Immature natural killer cell (primary cell): ENCODE data around the gene PRSS50. TPM values are rescaled to one million over a fixed set of nuclear protein-coding genes. Genes with fewer than 3 reads are reported as not detected.
"Not testable (repeated sequence)": the region's sequence is repeated elsewhere in the genome, so short reads cannot be mapped to it uniquely, and the experiment has no call there.

Experiments
- DNase-seq, 3 donors: peaks; one replicate each; pipeline ENCODE4 v3.0.0; 2022; ENCODE audit warnings: mixed read lengths in 1 of 3
- H3K27ac Mint-ChIP-seq, 6 donors: one replicate each; pipeline ENCODE4 v1.8.0; 2020; ENCODE audit warnings: mixed read lengths in 6 of 6, mild to moderate bottlenecking in 5 of 6, inconsistent platforms in 4 of 6, moderate library complexity in 3 of 6
- H3K27me3 Mint-ChIP-seq, 3 donors: one replicate each; pipeline ENCODE4 v1.8.0; 2020 to 2021; ENCODE audit warnings: low read depth in 3 of 3, mild to moderate bottlenecking in 3 of 3, mixed read lengths in 3 of 3, moderate library complexity in 3 of 3, inconsistent platforms in 1 of 3
- H3K36me3 Mint-ChIP-seq, 3 donors: one replicate each; pipeline ENCODE4 v1.8.0; 2020; ENCODE audit warnings: mixed read lengths in 3 of 3, inconsistent platforms in 2 of 3, mild to moderate bottlenecking in 2 of 3
- H3K4me1 Mint-ChIP-seq, 2 donors: one replicate each; pipeline ENCODE4 v1.8.0; 2020; ENCODE audit warnings: inconsistent platforms in 2 of 2, mild to moderate bottlenecking in 2 of 2, mixed read lengths in 2 of 2, moderate library complexity in 1 of 2
- H3K4me3 Mint-ChIP-seq, 5 donors: one replicate each; pipeline ENCODE4 v1.8.0; 2020; ENCODE audit warnings: mild to moderate bottlenecking in 5 of 5, mixed read lengths in 5 of 5, inconsistent platforms in 3 of 5, moderate library complexity in 3 of 5
- H3K9me3 Mint-ChIP-seq, 6 donors: one replicate each; pipeline ENCODE4 v1.8.0; 2020; ENCODE audit warnings: mild to moderate bottlenecking in 6 of 6, mixed read lengths in 6 of 6, inconsistent platforms in 4 of 6, moderate library complexity in 3 of 6
- polyA plus RNA-seq, 3 donors: library from polyadenylated mRNA; unstranded; fragments of 300-500 nt; fragmentation: Illumina TruSeq; gene quantifications; one replicate each; pipeline ENCODE4 v1.2.3, GENCODE V29; 2021

PRSS50 gene, protein sequence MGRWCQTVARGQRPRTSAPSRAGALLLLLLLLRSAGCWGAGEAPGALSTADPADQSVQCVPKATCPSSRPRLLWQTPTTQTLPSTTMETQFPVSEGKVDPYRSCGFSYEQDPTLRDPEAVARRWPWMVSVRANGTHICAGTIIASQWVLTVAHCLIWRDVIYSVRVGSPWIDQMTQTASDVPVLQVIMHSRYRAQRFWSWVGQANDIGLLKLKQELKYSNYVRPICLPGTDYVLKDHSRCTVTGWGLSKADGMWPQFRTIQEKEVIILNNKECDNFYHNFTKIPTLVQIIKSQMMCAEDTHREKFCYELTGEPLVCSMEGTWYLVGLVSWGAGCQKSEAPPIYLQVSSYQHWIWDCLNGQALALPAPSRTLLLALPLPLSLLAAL
- polyA plus RNA-seq: not detected

DNA sequence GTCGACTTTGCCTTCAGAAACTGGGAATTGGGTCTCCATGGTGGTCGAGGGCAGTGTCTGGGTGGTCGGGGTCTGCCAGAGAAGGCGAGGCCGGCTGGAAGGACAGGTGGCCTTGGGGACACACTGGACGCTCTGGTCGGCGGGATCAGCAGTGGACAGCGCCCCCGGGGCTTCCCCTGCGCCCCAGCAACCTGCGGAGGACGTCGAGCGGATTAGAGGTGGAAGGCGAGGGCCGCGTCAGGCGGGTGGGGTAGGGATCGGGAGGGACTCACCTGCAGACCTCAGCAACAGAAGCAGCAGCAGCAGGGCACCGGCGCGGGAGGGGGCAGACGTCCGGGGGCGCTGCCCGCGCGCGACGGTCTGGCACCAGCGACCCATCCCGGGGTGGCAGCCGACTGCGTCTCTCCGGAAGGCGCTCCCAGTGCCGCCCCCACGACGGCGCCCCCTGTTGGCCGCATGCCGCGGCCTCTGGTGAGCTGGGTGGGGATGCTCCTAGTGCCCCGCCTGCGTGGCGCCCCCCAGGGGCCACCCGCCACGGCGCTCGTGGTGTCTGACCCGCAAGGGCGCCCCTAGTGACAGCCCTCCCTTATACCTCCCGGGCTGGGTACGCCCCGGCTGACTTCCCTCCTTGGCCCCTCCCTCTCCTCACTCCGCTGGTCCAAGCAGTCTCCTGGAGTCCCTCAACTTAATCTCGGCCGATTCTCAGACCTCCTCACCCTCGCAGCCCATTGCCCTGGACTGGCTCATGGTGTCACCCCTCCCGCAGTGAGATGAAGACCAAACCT is at the start of gene PRSS50:
Gene PRSS50 (minus strand): TSS at position 423 of the 785 bp plus-strand sequence. CDS start 45 bp downstream, at position 378.
- no peaks in the 10 kb centered on the region for H3K36me3 Mint-ChIP-seq
- H3K9me3 Mint-ChIP-seq: no peaks in the 10 kb centered on the region
- H3K27ac Mint-ChIP-seq: no peak within 1 kb of the TSS
- peaks cover 4 to 12% (median 6%) of the 10 kb centered on the region in 3 donors for H3K27me3 Mint-ChIP-seq
- no peaks in the 10 kb centered on the region for H3K4me1 Mint-ChIP-seq
- no peak for DNase-seq
- no peak within 1 kb of the TSS for H3K4me3 Mint-ChIP-seq

DNA sequence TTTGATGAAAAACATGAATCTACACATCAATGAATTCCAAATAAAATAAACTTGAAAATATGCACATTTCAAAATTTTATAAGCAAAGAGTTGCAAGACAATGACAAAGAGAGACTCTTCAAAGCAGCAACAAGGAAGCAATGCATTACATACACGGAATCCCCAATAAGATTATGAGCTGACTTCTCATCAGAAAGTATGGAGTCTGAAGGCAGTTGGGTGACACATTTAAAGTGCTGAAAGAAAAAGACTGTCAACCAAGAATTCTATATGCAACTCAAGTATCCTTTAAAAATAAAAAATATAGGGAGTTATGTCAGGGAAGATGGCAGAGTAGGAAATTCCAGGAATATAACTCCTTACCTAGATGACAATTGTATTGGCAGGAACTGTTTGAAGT is 46.5 kb upstream of the PRSS50 start:
- peaks cover 7 to 18% (median 12%) of the 10 kb centered on the region in 3 donors for H3K27me3 Mint-ChIP-seq

DNA sequence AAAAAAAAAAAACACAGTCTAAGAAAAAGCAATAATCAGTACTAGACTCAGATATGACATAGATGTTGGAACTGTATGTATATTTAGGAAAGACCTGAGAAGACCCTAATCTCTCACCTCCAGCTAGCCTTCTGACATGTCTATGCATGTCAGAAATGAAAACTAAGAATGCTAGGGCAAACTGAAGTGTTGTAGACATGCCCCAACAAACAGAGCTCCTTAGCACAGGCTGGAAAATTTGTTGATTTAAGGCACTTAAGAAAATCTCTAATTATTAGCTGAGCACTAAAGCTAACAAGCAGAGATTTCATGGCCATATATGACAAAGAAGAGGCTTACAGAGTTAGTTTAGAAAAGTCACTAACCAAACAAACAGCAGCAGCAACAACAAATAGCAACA is 45.5 kb upstream of the PRSS50 start:
- Mint-ChIP-seq H3K27ac (no peak overlapping the region), H3K4me3 (no peak overlapping the region), H3K27me3 (peaks cover 8 to 20% (median 12%) of the 10 kb centered on the region in 3 donors), H3K4me1 (no peaks in the 10 kb centered on the region), H3K36me3 (peaks cover 6 to 13% (median 9%) of the 10 kb centered on the region in 3 donors), H3K9me3 (peaks cover 17 to 60% (median 43%) of the 10 kb centered on the region in 6 donors)
- no peak for DNase-seq

More for the DNA sequence above, 46.5 kb upstream of the PRSS50 start:
- Mint-ChIP-seq H3K36me3 (peaks cover 6 to 13% (median 9%) of the 10 kb centered on the region in 3 donors), H3K27ac (no peak overlapping the region), H3K9me3 (peaks cover 21 to 68% (median 47%) of the 10 kb centered on the region in 6 donors), H3K4me3 (no peak overlapping the region), H3K4me1 (no peaks in the 10 kb centered on the region)
- no peak for DNase-seq

DNA sequence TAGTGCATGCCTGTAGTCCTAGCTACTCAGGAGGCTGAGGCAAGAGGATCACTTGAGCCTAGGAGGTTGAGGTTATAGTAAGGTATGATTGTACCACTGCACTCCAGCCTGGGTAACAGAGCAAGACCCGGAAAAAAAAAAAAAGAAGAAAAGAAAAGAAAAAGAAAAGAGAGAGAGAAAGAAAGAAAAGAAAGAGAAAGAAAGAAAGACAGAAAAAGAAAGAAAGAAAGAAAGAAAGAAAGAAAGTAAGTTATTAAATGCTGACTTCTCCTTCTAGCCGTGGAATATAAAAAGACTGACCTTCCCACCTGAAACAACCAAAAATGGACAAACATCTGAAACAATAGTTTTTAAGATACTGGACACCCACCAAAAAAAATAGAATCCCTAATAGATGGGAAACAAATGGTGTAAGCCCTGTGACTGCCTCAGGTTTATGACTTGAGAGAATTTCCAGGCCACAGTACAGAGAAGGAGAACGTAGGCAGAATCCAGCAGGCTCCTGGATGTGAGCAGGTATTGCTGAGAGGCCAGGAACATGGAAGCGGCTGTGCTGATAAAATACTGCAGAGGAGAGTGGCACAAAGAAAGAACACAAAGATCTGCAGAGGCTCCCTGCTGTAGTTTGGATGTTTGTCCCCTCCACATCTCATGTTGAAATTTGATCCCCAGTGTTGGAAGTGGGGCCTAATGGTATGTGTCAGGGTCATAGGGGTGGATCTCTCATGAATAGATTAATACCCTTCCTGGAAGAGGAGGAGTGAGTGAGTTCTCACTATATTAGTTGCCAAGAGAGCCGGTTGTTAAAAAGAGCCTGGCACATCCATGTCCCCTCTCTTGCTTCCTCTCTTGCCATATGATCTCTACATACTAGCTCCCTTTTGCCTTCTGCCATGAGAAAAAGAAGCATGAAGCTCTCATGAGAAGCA is 41.8 kb upstream of the PRSS50 start:
- Mint-ChIP-seq H3K36me3 (peaks cover 6 to 13% (median 9%) of the 10 kb centered on the region in 3 donors), H3K9me3 (peaks cover 11 to 27% (median 19%) of the 10 kb centered on the region in 6 donors), H3K27ac (no peak overlapping the region), H3K4me3 (no peak overlapping the region), H3K27me3 (peaks cover 4 to 21% (median 12%) of the 10 kb centered on the region in 3 donors), H3K4me1 (no peaks in the 10 kb centered on the region)
- no peak for DNase-seq

DNA sequence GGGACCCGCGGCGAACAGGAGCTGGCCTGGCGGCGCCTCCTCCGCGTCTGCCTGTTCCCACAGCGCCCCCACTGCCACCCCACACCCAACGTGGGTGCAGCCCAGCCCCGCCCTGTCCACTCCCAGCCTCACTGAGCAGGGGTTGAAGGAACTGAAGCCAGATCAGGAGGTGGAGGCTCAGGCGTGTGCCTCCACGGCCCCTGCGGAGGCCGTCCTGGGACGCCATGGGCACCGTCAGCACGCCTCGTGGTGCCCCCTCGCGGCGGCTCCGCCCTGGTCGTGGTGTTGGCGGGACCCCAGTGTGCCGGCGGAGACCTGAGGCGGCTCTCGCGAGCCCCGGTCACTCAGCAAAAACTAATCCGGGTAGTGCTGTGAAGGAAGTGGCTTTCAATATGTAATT is 39.0 kb upstream of the PRSS50 start:
- H3K4me3 Mint-ChIP-seq: no peak overlapping the region
- peaks cover 0 to 6% (median 0%) of the 10 kb centered on the region in 6 donors for H3K9me3 Mint-ChIP-seq
- no peak overlapping the region for H3K27ac Mint-ChIP-seq
- H3K36me3 Mint-ChIP-seq: no peaks in the 10 kb centered on the region
- no peaks in the 10 kb centered on the region for H3K4me1 Mint-ChIP-seq
- H3K27me3 Mint-ChIP-seq: peaks cover 0 to 6% (median 2%) of the 10 kb centered on the region in 3 donors
- DNase-seq: no peak

DNA sequence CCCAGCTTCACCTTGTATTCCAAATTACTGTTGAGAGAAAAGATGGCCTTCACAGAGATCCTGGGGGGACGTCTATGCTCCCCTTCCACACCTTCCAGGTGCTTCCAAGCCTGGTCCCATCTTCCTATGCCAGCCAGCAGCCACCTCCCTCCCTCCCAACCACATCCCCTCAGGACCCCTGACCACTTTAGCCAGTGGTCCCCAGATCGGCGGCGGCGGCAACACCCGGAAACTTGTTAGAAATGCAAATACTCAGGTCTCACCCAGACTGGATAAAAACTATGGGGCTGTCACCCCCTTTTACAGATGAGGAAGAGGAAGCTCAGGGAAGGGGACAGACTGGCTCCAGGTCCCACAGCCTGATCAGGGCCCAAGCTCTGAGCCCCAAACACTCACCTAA is 38.0 kb upstream of the PRSS50 start:
- H3K9me3 Mint-ChIP-seq: peaks cover 0 to under 1% (median 0%) of the 10 kb centered on the region in 6 donors
- no peak for DNase-seq
- no peak overlapping the region for H3K4me3 Mint-ChIP-seq
- H3K36me3 Mint-ChIP-seq: no peaks in the 10 kb centered on the region
- H3K4me1 Mint-ChIP-seq: no peaks in the 10 kb centered on the region
- H3K27me3 Mint-ChIP-seq: peaks cover 0 to 6% (median 2%) of the 10 kb centered on the region in 3 donors
- H3K27ac Mint-ChIP-seq: no peak overlapping the region

DNA sequence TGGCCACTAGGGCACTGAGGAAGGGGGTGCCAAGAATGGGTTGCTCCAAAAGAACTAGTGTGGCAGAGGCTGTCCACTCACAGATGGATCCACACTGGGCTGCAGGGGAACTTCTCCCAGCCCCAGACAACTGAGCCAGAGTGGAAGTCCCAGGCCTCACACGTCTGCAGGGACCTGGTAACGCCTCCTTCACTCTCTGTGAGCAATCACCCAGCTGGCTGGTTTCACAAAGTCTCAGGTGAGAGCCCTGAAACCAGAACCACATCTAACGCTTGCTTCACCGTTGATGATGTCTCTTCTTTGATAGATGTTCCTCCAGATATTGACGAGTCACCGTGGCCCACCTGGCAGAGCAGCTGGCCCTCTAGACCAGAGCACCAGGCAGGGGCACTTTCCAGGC is 35.5 kb upstream of the PRSS50 start:
- H3K9me3 Mint-ChIP-seq, H3K4me1 Mint-ChIP-seq, DNase-seq, H3K27me3 Mint-ChIP-seq, H3K4me3 Mint-ChIP-seq, H3K36me3 Mint-ChIP-seq, H3K27ac Mint-ChIP-seq: not testable (repeated sequence)

DNA sequence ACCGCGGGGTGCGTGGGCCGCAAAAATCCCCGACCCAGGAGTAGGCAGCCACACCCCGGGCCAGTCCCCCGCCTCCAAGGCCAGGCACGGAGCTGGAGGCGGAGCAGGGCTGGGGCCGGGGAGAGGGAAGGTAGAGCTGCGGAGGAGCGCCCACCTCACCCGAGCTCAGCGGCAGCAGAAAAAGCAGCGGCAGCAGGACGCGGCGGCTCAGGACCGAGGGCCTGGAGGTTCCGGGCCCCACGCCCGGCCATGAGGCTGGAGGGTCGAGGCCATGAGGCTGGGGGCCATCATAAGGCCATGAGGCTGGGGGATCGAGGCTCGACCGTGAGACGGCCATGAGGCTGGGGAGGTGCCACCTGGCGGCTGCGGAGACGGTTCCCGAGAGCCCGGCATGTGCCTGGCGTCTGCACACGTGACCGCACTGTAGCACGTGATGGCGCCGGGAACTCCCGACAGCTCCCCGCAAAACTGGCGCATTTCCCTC is 32.9 kb upstream of the PRSS50 start:
- H3K27ac Mint-ChIP-seq: no peak overlapping the region
- H3K36me3 Mint-ChIP-seq: no peaks in the 10 kb centered on the region
- peaks cover 1 to 7% (median 3%) of the 10 kb centered on the region in 3 donors for H3K27me3 Mint-ChIP-seq
- DNase-seq: no peak
- H3K4me1 Mint-ChIP-seq: no peaks in the 10 kb centered on the region
- no peaks in the 10 kb centered on the region for H3K9me3 Mint-ChIP-seq
- no peak overlapping the region for H3K4me3 Mint-ChIP-seq

DNA sequence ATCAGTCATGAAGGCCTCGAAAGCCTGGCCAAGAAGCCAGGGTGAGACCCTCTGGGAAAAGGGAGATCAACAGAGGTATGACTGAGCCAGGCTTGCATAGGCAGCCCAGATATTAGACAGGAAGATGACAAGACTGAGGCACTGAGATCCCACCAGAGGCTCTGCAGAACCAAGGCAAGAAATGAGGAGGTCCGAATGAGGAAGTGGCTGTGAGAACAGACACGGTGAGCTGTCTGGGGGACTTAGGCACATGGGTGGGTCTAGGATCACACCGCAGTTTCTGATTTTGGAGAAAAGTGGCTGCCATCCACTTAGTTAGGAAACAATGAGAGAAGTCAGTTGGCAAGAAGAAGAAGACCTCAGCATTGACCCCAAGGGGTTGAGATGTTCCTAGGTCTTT is 31.5 kb upstream of the PRSS50 start:
- Mint-ChIP-seq H3K36me3 (no peaks in the 10 kb centered on the region), H3K9me3 (no peaks in the 10 kb centered on the region), H3K27ac (no peak overlapping the region), H3K27me3 (peaks cover 0 to 7% (median 1%) of the 10 kb centered on the region in 3 donors), H3K4me3 (no peak overlapping the region), H3K4me1 (no peaks in the 10 kb centered on the region)
- DNase-seq: no peak

DNA sequence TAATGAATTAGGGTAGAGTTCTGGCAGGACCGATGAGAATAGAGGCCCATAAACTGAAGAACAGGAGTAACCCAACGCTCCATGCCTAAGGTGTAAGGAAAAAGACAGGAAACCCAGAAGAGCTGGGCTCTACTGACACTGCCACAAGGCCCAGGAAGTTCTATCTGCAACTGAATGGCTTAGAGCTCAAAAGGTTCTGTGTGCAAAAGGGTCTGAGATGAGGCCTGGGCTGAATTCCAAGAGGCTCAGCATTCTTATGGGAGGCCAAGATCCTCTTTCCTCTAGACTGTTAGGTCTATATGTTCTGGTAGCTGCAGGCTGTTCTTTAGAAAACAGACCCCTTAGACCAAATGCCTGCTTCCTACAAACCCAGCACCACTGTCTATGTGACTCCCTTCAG is 30.5 kb upstream of the PRSS50 start:
- no peak overlapping the region for H3K4me3 Mint-ChIP-seq
- H3K36me3 Mint-ChIP-seq: no peaks in the 10 kb centered on the region
- H3K27me3 Mint-ChIP-seq: peaks cover 0 to 7% (median 3%) of the 10 kb centered on the region in 3 donors
- H3K4me1 Mint-ChIP-seq: no peaks in the 10 kb centered on the region
- DNase-seq: no peak
- no peaks in the 10 kb centered on the region for H3K9me3 Mint-ChIP-seq
- no peak overlapping the region for H3K27ac Mint-ChIP-seq

DNA sequence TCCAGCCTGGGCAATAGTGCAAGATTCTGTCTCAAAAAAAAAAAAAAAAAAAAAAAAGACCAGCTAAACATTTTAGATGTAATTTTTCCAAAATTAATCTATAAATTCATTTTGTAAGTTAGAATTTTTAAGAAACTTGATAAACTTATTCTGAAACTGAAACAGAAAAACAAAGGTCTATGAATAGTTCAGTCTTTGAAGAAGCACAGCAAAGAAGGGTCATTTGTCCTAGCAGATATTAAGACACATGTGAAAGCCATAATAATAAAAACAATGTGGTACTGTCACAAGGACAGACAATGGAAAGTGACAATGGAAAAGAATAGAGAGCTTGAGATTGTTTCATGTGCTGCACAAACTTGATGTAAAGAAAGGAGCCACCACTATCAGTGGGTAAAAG is 29.0 kb upstream of the PRSS50 start:
- Mint-ChIP-seq H3K27ac (peak overlapping the region in 1 of 6 donors; percentile 8), H3K9me3 (no peaks in the 10 kb centered on the region), H3K36me3 (no peaks in the 10 kb centered on the region), H3K4me3 (no peak overlapping the region), H3K4me1 (no peaks in the 10 kb centered on the region), H3K27me3 (peaks cover 0 to 8% (median 3%) of the 10 kb centered on the region in 3 donors)
- no peak for DNase-seq

DNA sequence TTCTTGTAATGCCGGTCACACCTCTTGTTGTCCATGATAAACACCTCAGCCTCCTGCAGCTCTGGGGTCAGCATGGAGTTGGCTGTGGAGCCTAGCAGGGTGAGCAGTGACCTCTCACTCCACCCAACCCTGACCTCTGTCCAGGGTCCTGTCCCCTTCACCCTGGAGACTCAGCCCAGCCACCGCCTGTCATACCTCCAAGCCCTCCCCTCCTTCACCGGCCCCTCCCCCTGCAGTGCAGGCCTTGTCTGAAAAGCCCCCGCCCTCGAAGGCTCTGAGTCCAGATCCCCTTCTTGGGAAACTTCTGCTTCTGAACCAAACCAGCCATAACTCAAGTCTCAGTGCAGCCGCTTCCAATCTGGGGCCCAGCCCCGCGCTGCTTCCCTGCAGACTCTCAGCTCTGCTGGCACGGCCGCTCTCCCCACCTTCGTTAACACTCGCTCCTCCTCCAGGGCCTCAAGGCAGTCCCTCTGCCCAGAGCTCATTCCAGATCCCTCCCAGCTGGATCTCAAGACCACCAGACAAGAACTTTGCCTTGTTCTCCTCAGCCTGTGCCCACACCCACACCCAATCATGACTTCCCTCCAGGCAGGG is 25.4 kb upstream of the PRSS50 start:
- Mint-ChIP-seq H3K4me1 (no peaks in the 10 kb centered on the region), H3K9me3 (no peaks in the 10 kb centered on the region), H3K27ac (no peak overlapping the region), H3K36me3 (no peaks in the 10 kb centered on the region), H3K4me3 (no peak overlapping the region), H3K27me3 (peaks cover 0 to 5% (median 2%) of the 10 kb centered on the region in 3 donors)
- no peak for DNase-seq

DNA sequence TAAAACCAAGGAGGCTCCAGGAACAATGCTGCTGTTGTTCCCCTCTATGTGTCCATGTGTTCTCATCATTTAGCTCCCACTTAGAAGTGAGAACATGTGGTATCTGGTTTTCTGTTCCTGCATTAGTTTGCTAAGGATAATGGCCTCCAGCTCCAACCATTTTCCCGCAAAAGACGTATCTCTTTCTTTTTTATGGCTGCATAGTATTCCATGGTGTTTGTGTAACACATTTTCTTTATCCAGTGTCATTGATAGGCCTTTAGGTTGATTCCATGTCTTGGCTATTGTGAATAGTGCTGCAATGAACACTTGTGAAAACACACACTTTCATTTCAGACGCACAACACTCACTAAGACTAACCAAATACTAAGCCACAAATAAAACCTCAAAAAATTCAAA is 21.9 kb upstream of the PRSS50 start:
- not testable (repeated sequence) for H3K36me3 Mint-ChIP-seq, H3K4me1 Mint-ChIP-seq, H3K4me3 Mint-ChIP-seq, H3K27me3 Mint-ChIP-seq, H3K27ac Mint-ChIP-seq, DNase-seq, H3K9me3 Mint-ChIP-seq
